Chondrocyte (in vitro differentiated cells): Measurements from ENCODE around the gene IL18BP. TPM values are rescaled to one million over a fixed set of nuclear protein-coding genes. Genes with fewer than 3 reads are reported as not detected.

Experiments used
- DNase-seq: peaks from one replicate; pipeline ENCODE4 v3.0.0; 2021; ENCODE audit warnings: mixed read lengths, low spot score
- H3K27ac Mint-ChIP-seq: one replicate; pipeline ENCODE4 v1.8.0; 2021; ENCODE audit warnings: mild to moderate bottlenecking, moderate library complexity, mixed read lengths; ENCODE audit not compliant: unreplicated experiment
- H3K27me3 Mint-ChIP-seq: 2 replicates; pipeline ENCODE4 v1.8.0; 2021; ENCODE audit warnings: low read depth, mixed read lengths
- H3K36me3 Mint-ChIP-seq: 2 replicates; pipeline ENCODE4 v1.8.0; 2021; ENCODE audit warnings: low read depth, mixed read lengths
- H3K4me1 Mint-ChIP-seq: 2 replicates; pipeline ENCODE4 v1.8.0; 2021; ENCODE audit warnings: low read depth, mild to moderate bottlenecking, mixed read lengths
- H3K4me3 Mint-ChIP-seq: one replicate; pipeline ENCODE4 v1.8.0; 2021; ENCODE audit warnings: mild to moderate bottlenecking, moderate library complexity, mixed read lengths; ENCODE audit not compliant: unreplicated experiment
- H3K9me3 Mint-ChIP-seq: 2 replicates; pipeline ENCODE4 v1.8.0; 2021; ENCODE audit warnings: low read depth, mixed read lengths
- CTCF ChIP-seq: fragments of 200-600 bp; sonication (generic); IDR thresholded peaks from 2 replicates; pipeline ENCODE4 v1.5.0; 2021; ENCODE audit warnings: antibody characterized with exemption, mild to moderate bottlenecking, moderate library complexity
- total RNA-seq: library from RNA; stranded (reverse); gene quantifications from 3 replicates; pipeline ENCODE4 v1.2.1, GENCODE V29; 2021

IL18BP gene
- total RNA-seq, 1 donor from 2014 or later: 9.6 TPM

- peaks cover 29% of the 10 kb centered on the region for H3K36me3 Mint-ChIP-seq
Observed at GRCh38 chr11:71963468-71963867, 35.2 kb upstream of the IL18BP start.

GRCh38 chr11:71964641-71965040, 34.1 kb upstream of the IL18BP start:
- H3K36me3 Mint-ChIP-seq: peaks cover 29% of the 10 kb centered on the region
- H3K27ac Mint-ChIP-seq: no peak overlapping the region
- H3K4me1 Mint-ChIP-seq: peaks cover 29% of the 10 kb centered on the region
- no peaks in the 10 kb centered on the region for H3K27me3 Mint-ChIP-seq
- no peak for TF ChIP-seq CTCF
- H3K4me3 Mint-ChIP-seq: no peak overlapping the region
- peaks cover 2% of the 10 kb centered on the region for H3K9me3 Mint-ChIP-seq
- DNase-seq: no peak

More at GRCh38 chr11:71963468-71963867, 35.2 kb upstream of the IL18BP start:
- Mint-ChIP-seq H3K27ac (peak overlapping the region; percentile 84), H3K4me1 (peaks cover 39% of the 10 kb centered on the region), H3K9me3 (peaks cover 2% of the 10 kb centered on the region), H3K27me3 (no peaks in the 10 kb centered on the region), H3K4me3 (no peak overlapping the region)
- DNase-seq: no peak
- TF ChIP-seq CTCF: no peak

- TF ChIP-seq CTCF: no peak
- DNase-seq: no peak
- H3K9me3 Mint-ChIP-seq: no peaks in the 10 kb centered on the region
- peaks cover 19% of the 10 kb centered on the region for H3K36me3 Mint-ChIP-seq
- H3K4me1 Mint-ChIP-seq: peaks cover 10% of the 10 kb centered on the region
- H3K4me3 Mint-ChIP-seq: no peak overlapping the region
- H3K27me3 Mint-ChIP-seq: no peaks in the 10 kb centered on the region
- no peak overlapping the region for H3K27ac Mint-ChIP-seq
Observed at GRCh38 chr11:71971680-71972079, 27.0 kb upstream of the IL18BP start.

GRCh38 chr11:71976551-71976950, 22.2 kb upstream of the IL18BP start:
- H3K27me3 Mint-ChIP-seq: no peaks in the 10 kb centered on the region
- no peaks in the 10 kb centered on the region for H3K9me3 Mint-ChIP-seq
- TF ChIP-seq CTCF: no peak
- H3K4me3 Mint-ChIP-seq: no peak overlapping the region
- H3K27ac Mint-ChIP-seq: peak overlapping the region; percentile 45
- H3K4me1 Mint-ChIP-seq: peaks cover 5% of the 10 kb centered on the region
- no peak for DNase-seq
- H3K36me3 Mint-ChIP-seq: peaks cover 16% of the 10 kb centered on the region

GRCh38 chr11:71977090-71977489, 21.6 kb upstream of the IL18BP start:
- no peaks in the 10 kb centered on the region for H3K4me1 Mint-ChIP-seq
- H3K36me3 Mint-ChIP-seq: peaks cover 14% of the 10 kb centered on the region
- DNase-seq: no peak
- H3K4me3 Mint-ChIP-seq: no peak overlapping the region
- no peak overlapping the region for H3K27ac Mint-ChIP-seq
- no peaks in the 10 kb centered on the region for H3K9me3 Mint-ChIP-seq
- no peak for TF ChIP-seq CTCF
- H3K27me3 Mint-ChIP-seq: no peaks in the 10 kb centered on the region
